HG02943 (cell line): ENCODE results near the gene ITPR2.
"Not testable (repeated sequence)": the region's sequence is repeated elsewhere in the genome, so short reads cannot be mapped to it uniquely, and the experiment has no call there.

Experiments
- ATAC-seq: cut with Tn5 transposase; IDR thresholded peaks from one replicate; pipeline ENCODE4 v1.9.1; 2021; ENCODE audit warnings: mild to moderate bottlenecking, low read depth, moderate library complexity; ENCODE audit not compliant: unreplicated experiment

ITPR2 gene

GRCh38 chr12:26795910-26796309 lies 37.1 kb downstream of the ITPR2 start:
- no peak for ATAC-seq

- no peak for ATAC-seq
These were observed 41.6 kb downstream of the ITPR2 start for GRCh38 chr12:26791301-26791791.

- ATAC-seq: no peak
These were observed 42.4 kb downstream of the ITPR2 start for GRCh38 chr12:26790645-26790994.

GRCh38 chr12:26789731-26790644 lies 43.0 kb downstream of the ITPR2 start:
- no peak for ATAC-seq

- ATAC-seq: no peak
These were observed 46.0 kb downstream of the ITPR2 start for GRCh38 chr12:26786865-26787514.

- no peak for ATAC-seq
These were observed 46.5 kb downstream of the ITPR2 start for GRCh38 chr12:26786491-26786864.

GRCh38 chr12:26783816-26784379 lies 49.1 kb downstream of the ITPR2 start:
- not testable (repeated sequence) for ATAC-seq

GRCh38 chr12:26783131-26783526 lies 49.9 kb downstream of the ITPR2 start:
- ATAC-seq: no peak

GRCh38 chr12:26782372-26783130 lies 50.4 kb downstream of the ITPR2 start:
- no peak for ATAC-seq

- not testable (repeated sequence) for ATAC-seq
These were observed 52.3 kb downstream of the ITPR2 start for GRCh38 chr12:26780656-26781055.

GRCh38 chr12:26778173-26778775 lies 54.7 kb downstream of the ITPR2 start:
- ATAC-seq: not testable (repeated sequence)

- no peak for ATAC-seq
These were observed 55.8 kb downstream of the ITPR2 start for GRCh38 chr12:26777236-26777635.

GRCh38 chr12:26775991-26776390 lies 57.0 kb downstream of the ITPR2 start:
- ATAC-seq: not testable (repeated sequence)

GRCh38 chr12:26773313-26774104 lies 59.5 kb downstream of the ITPR2 start:
- ATAC-seq: no peak

- ATAC-seq: no peak
These were observed 61.1 kb downstream of the ITPR2 start for GRCh38 chr12:26771861-26772260.

- ATAC-seq: no peak
These were observed 62.5 kb downstream of the ITPR2 start for GRCh38 chr12:26770239-26771070.

GRCh38 chr12:26769611-26770010 lies 63.4 kb downstream of the ITPR2 start:
- ATAC-seq: no peak
